GM19193 (cell line): ENCODE results near the gene MINPP1.

Experiments
- POLR2A ChIP-seq: IDR thresholded peaks from 4 replicates; pipeline ENCODE4 v1.6.1; 2011; ENCODE audit not compliant: insufficient read depth, insufficient read length; ENCODE audit errors: extremely low read depth

MINPP1 gene

GRCh38 chr10:87594864-87595263 lies 90.2 kb downstream of the MINPP1 start:
- no peak for TF ChIP-seq POLR2A

DNA sequence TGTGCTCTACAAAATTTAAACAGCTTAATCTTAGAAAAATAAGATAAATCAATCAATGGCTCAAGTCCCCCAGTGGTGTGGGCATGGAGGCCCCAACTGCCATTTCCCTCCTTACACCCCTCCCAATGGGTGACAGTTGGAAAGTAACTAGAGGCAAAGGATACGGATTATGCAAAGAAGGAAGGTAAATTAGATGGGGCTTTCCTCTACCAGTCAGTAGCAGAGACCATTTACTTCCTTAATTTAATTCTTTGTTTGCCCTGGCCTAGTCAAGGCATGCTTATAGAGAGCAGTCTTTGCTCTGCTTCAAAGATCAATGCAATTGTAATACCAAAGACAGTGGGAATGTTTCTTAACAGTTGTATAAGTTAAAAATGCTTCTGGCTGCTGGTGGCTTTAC lies 91.7 kb downstream of the MINPP1 start:
- TF ChIP-seq POLR2A, result no peak

GRCh38 chr10:87598700-87599099 lies 94.0 kb downstream of the MINPP1 start:
- TF ChIP-seq POLR2A, result no peak

- TF ChIP-seq POLR2A, result no peak
These were observed 95.9 kb downstream of the MINPP1 start for GRCh38 chr10:87600581-87600980.
